GM21717 (cell line): ENCODE data around the gene ACHE.

Source experiments
- ATAC-seq: cut with Tn5 transposase; IDR thresholded peaks from one replicate; pipeline ENCODE4 v1.9.1; 2021; ENCODE audit warnings: mild to moderate bottlenecking, moderate library complexity; ENCODE audit not compliant: unreplicated experiment

ACHE gene

DNA sequence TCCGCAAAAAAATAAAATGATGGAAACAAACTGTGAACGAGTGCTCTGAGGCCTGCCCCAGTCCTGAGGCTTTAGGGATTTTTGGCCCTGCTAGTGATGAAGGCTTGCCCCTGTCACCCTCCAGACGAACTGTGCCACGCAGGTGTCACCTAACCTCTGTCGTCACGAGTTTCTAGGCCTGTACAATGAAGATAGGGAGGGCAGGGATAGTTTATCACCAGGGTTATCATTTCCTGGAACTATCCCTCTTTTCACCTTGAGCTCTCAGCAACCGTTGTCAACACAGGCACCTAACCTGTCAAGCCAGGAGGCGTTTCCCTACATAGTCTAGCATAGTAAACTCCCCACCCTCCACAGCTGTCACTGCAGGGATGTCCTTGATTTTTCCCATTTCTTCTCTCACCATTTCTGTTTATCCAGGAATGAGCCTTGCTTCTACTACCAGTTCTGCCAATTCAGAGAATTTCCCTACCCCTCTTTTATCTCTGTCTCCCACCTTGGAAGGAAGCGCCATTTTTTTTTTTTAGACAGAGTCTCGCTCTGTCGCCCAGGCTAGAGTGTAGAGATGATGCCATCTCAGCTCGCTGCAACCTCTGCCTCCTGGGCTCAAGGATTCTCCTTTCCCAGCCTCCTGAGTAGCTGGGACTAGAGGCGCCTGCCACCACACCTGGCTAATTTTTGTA, 2.2 kb upstream of the ACHE start:
- no peak for ATAC-seq

DNA sequence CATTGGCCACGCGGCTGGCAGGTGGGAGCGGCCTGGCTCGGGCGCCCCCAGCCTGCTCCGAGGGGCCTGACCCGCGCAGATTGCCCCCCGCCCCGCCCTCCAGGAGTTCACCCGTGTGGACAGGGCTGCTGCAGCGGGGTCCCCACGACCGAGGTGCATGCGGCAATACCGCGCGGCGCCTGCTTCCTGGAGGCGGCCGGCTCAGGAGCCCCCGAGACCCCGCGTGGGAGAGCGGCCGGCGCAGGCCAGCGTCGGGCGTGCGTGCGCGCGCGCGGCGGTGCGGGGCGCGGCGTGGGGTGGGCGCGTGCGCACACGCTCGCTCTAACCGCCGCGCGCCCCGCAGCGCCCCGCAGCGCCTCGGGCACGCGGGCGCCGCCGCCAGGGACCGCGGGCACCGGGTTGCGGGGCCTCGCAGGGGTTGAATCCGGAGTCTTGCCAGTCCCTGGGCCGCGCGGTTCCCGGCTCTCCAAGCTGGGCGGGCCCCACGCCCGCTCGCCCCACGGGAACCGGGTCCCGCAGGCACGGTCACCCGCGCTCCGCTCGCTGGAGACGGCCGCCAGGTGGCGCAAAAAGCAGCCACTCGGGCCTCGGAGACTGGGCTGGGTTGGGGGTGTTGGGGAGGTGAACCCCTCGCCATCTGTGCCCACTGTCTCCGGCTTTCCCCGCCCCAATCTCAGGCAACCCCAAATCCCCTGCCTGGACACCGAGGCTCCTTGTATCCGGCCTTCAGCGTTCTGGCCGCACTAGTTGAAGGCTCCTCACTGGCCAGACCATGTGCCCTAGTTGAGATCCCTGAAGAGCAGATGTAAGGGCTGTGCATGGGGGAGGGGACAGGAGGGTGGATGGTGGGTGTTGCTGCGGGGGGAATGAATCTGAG, 1.3 kb upstream of the ACHE start:
- no peak for ATAC-seq

DNA sequence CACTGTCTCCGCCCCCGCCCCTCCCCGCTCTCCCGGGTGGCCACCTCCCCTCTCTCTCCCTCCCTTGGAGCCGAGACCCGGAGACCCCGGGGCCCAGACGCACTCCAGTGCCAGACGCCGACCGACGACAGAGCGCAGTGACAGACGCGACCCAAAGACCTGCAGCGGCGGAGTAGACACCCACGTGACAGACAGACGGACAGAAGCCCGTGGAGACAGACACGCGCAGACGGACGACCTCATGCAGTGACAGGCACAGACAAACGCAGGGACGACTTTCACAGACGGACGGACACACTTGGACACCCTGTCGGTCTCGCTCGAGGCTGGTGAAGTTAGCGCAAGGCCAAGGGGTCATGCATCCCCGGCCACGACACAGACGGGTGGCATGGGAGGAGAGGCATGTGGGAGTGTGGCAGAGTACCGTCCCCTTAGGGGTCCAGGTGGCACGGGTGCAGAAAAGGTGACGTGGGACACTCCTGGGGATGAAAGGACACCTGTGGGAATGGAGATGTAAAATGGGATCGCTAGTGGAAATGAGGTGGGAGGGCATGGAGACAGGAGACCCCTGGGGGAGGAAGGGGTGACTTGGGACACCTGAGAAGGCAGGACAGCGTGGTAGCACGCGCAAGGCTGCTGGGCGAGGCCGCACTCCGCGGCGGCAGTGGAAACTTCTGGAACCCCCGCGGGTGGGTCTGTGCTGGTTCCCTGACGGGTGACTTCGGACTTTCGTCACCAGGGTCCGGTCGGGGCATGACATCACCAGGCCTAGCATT, 456 bp upstream of the ACHE start:
- ATAC-seq, result no peak

DNA sequence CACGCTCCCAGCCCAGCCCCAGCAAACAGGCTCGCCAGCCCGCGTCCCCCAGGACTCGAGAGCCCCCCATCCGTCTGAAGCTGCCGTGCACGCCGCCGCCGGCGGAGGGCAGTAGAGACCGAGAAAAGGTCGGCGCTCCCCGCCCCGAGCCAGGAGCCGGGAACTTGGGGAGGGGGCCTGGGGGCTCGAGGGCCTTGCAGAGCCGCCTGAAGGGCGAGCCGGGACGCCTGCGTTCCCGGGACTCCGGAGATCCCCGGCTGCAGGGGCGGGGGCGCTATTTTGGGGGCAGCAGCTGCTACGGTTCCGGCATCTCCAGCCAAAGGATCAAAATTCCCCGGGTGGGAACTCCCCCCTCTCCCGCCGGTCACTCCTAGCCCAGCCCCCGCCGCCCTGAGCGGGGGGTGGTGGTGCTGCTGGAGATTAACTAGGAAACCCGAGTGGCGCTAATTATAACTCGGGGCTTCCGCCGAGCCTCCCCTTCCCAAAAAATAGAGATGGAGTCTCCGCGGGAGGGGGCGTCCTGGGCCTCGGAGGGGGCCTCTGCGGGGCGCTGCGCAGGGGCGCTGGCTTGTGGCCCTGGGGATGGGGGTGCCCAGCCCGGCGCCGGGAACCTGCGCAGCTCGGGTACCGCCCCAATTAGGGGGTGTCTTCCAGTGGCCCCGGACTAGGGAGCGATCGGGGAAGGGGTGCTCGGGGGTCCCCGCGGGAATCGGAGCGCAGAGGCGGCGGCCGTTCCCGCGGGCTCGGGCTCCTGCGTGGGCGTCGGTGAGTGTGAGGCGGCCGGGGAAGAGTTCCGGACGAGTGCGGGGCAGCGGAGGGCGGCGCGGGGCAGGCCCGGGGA, 608 bp downstream of the ACHE start:
- no peak for ATAC-seq

DNA sequence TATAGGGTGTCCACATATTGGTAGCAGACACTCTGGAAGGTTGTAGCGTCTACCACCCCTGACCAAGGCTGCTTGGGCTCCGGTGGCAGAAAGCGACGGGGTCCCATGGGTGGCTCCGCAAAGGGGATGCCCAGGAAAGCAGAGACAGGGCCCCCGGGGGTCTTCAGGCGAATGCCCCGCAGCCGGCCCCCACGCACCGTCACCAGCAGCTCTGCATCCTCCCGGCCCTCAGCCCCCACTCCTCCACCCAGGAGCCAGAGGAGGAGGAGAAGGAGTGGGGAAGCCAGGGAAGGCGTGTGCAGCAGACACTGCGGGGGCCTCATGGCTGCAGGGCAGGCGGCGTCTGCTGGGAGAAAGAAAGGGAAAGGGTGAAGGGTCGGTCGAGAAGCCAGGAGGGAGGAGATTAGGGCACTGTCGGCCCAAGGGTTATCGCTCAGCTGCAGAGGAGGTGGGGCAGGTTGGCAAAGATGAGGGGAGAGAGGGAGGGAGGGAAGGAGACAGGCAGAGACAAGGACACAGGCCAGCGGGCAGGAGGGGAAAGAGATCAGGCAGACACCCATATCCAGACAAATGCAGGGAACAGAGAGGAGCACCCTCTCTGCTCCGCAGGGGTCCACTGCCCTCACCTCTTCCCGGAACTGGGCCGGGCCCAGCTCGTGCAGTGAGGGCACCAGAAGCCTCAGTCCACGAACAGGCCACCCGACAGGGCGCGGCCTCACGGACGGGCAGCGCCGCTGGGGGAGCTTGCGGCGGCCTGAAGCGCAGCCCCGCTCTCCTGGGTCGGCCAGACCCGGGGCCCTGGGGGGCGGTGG, 1.6 kb downstream of the ACHE start:
- no peak for ATAC-seq

DNA sequence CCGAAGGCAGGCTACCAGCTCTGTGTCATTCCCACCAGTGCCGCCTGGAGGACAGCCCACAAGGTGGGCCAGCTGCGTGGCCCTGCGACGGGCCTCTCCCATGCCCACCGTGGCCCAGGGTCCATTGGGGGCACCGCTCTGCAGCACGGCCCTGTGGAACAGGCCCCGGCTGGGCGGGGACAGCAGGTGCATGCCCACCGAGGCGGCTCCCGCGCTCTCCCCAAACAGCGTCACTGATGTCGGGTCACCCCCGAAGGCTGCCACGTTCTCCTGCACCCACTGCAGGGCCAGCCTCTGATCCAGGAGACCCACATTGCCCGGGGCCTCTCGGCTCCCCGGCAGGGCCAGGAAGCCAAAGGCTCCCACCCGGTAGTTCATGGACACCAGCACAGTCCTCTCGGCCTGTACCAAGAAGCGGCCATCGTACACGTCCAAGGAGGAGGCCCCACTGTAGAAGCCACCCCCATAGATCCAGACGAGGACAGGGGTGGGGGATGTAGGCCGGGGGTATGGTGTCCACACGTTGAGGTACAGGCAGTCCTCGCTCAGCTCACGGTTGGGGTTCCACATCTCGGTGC, 2.3 kb downstream of the ACHE start:
- ATAC-seq, result no peak

DNA sequence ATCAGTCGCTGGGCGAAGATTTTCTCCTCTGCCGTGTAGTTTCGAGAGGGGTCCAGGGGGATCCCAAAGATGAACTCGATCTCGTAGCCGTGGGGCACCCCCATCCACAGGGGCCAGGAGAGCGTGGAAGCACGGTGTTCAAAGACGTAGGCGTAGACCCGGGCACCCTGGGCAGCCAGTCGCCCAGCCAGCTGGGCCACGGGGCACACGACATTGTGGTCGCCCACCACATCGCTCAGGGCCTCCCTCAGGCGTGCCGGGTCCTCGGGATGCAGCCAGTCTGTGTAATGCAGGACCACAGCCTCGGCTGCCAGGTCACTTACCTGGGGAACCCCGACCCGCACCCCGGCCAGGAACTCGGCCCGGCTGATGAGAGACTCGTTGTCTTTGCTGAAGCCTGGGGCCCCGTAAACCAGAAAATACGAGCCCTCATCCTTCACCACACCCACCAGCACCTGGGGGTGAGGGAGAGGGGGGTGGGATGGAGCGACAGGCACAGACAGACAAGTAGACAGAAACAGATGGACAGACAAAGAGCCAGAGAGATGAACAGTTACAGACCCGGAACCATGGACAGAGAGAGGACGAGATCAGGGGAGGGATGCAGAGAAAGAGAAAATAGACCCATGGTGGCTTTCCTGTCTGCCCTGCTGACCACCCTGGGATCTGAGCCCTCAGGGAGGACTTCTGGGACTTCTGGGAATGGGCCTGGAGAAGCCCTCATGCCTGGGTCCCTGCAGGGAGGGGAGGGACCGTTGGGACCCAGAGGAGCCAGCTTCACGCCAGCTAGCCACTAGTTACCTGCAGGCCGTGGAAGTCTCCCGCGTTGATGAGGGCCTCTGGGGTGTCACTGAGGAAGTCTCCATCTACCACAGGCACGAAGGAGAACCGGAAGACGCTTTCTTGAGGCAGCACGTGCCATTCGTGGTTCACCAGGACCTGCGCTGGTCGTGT, 3.0 kb downstream of the ACHE start:
- no peak for ATAC-seq

DNA sequence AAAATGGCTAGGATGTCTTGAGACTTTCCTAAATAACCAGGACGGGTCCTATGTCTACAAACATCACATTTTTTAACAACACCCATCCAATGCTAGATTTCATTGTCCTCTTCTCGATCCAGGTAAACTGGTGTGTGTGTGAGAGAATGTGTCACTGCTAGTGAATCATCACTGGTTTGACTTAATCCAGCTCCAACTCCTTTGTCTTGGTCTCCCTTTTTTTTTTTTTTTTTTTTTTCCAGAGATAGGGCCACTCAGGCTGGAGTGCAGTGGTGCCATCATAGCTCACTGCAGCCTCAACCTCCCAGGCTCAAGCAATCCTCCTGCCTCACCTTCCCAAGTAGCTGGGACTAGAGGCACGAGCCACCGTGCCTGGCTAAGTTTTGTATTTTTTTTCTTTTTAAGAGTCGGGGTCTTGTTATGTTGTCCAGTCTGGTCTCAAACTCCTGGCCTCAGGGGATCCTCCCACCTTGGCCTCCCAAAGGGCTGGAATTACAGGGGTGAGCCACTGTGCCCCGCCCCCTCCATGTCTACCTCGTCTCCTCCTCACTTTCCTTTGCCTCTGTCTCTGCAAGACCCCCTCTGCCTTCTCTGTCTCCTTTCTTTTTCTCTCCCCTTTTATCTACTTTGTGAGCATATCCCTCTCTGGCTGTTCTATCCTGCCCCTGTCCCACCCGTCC, 4.0 kb downstream of the ACHE start:
- ATAC-seq, result no peak

DNA sequence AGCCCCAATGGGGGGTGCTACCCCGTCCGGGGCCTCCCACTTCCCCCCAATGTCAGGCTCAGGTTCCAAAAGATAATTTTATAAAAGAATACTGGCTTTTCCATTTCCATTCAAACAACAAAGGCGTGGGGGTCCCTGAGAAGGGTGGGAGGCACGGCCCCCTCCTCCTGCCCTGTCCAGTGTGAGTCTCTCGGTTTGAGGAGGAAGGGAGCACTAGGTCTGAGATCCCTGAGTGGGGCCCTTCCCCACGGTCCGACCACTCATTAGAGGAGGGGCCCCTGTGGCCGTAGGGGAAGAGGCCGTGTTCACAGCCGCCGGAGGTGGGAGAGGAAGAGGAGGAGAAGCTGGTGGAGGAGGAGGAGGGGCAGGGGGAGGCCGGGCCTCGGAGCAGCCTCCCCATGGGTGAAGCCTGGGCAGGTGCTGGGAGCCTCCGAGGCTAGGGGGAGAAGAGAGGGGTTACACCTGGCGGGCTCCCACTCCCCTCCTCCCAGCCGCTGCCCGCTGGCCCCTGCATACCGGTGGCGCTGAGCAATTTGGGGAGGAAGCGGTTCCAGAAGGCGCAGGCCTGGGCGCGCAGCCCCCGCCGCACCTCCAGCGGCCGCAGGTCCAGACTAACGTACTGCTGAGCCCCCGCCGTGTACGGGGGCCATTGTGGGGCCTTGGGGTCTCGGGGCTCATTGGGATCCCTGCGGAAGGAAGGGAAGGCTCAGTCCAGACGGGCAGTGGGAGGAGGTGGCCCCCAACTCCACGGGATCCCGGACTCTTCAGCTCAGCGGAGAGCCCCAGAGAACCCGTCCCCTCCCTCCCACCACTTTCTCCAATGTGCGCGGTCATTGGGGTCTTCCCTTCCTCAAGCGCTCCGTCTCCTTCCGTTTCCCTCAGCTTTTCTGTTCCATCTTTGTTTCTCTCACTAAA, 4.8 kb downstream of the ACHE start:
- ATAC-seq, result no peak

DNA sequence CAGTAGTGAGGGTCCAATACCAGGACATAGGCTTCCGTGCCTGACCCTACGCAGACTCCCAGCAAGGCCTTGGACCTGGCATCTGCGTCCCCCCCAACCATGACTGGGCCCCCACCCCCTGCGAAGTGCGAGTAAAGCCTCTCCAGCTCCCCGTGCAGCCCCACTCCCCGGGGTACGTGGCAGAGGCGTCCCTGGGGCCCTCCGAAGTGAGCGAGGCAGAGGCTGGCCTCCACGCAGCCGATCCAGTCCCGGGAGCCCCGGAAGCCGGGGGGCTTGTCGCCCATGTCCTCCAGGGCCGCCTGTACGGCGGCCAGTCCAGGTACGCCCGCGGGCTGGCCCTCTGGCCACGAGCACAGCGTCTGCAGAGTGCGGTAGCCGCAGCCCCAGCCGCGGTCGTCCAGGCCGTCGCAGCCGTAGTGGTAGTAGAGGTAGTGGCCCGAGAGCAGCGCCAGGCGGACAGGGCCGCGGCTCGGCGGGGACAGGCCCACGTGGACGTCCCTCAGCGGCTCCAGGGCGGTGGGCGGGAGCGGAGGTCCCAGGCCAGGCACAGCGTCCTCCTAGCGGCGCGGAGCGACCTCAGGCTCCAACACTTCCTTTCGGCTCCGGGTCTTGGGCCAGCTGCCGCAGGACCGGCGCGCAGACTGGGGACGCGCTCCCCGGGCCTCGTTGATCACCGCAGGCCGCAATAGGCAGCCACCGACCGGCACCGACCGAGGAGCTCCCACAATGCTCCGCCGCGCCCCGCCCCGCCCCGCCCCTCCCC, 6.5 kb downstream of the ACHE start, which contains the start of gene UFSP1:
UFSP1 (minus strand) TSS at position 728 of the 763 bp plus-strand sequence; CDS start at position 284, 444 bp downstream.
- ATAC-seq, result peak; percentile 20

DNA sequence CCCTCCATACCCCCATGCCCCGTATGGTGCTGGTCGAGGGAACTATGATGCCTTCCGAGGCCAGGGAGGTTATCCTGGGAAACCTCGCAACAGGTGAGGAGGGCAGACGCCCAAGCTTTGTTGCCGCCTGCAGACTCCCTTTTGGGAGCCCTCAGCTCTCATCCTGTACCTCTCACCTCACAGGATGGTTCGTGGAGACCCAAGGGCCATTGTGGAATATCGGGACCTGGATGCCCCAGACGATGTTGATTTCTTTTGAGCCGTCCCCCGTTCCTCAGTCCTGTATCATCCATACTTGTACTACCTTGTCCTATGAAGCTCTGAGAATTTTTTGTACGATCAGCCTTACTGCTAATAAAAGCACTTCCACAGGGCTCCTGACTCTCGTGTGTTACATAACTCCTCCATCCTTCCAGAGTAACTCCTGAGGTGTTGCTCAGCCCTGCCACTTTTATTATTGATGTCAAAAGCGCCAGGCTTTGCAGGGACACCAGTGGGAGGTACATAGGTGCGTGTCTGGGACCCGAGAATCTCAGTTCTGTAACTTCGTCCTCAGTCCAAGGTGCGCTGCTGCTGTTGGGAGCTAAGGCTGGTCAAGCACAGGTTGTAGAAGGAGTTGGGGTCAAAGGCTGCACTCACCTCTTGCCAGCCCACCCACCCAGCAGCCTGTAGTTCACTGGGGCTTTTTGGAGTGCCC, 7.2 kb downstream of the ACHE start:
- no peak for ATAC-seq

DNA sequence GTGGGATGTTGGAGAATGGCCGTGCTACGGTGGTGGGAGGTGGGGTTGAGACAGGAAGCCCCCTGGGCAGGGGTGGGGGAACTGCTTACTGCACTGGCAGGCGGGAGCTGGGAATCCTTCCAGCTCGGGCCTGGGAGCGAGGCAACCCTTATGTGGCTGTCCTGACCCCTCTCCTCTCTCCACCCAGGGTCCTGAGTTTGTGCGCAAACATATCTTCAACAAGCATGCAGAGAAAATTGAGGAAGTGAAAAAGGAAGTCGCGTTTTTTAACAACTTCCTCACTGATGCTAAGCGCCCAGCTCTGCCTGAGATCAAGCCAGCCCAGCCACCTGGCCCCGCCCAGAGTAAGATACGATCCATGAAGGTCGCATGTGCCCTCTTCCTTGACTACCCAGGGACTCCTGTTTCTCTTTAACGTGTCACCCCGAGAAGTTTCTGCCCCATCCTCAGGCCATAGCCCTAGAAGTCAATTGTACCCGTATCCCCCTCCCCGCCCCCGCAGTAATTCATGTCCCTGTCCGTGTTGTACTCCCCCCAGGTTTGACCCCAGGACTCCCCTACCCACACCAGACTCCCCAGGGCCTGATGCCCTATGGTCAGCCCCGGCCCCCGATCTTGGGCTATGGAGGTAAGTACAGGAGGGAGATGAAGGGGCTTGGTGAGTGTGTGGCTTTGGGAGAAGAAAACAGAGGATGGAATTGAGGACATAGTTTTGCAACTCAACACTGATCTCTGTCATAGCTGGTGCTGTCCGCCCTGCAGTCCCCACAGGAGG, 8.0 kb downstream of the ACHE start:
- ATAC-seq, result no peak

DNA sequence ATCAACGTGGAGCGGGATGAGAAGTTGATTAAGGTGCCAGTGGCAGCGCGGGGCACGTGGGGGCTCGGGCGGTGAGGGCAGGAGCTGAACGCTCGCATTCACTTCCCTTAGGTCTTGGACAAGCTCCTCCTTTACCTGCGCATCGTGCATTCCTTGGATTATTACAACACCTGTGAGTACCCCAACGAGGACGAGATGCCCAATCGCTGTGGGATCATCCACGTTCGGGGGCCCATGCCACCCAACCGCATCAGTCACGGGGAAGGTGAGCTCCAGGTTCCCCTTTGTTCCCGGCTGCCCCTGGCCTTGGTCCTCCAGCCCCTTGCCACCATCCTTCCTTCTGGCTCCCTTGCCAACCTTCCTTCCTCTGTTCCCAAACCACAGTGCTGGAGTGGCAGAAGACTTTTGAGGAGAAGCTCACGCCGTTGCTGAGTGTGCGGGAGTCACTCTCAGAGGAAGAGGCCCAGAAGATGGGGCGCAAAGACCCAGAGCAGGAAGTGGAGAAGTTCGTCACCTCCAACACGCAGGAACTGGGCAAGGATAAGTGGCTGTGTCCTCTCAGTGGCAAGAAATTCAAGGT, 8.7 kb downstream of the ACHE start:
- no peak for ATAC-seq
